Endothelial cell of umbilical vein (primary cell): ENCODE measurements around the gene RPL18A. TPM values are rescaled to one million over a fixed set of nuclear protein-coding genes. Genes with fewer than 3 reads are reported as not detected.

Experiments used
- BruUV-seq: library from RNA; stranded (reverse); fragments of 400-500 nt; replicated peaks from 2 replicates; lab custom pipeline; 2021; lab: Mats Ljungman, UMichigan
- CTCF ChIA-PET: fragments of 300-600, 350-600 bp; sonication (Branson Sonifier 250); formaldehyde crosslinking; loops from one replicate; lab custom pipeline; 2021; ENCODE audit warnings: antibody characterized with exemption, inconsistent platforms; lab: Charles Lee
- POLR2A ChIA-PET: fragments of 300-600, 350-600 bp; sonication (Branson Sonifier 250); formaldehyde crosslinking; loops from one replicate; lab custom pipeline; 2021; ENCODE audit warnings: antibody characterized with exemption, inconsistent platforms; lab: Charles Lee
- DNase-seq: peaks from one replicate; pipeline ENCODE4 v3.0.0-alpha.2; 2011; ENCODE audit warnings: low read depth, low spot score
- FAIRE-seq: peaks from 2 replicates; lab custom pipeline; 2011; peaks lifted over from hg19 to GRCh38; lab: Jason Lieb, UNC
- H2AFZ ChIP-seq: 2 replicates; pipeline ENCODE4 v1.6.0; 2012; ENCODE audit warnings: low read depth, low read length, control low read depth, inconsistent platforms
- H3K27ac ChIP-seq: 2 replicates; pipeline ENCODE4 v1.5.1; 2011; ENCODE audit warnings: low read depth, mild to moderate bottlenecking, control low read depth, low read length, moderate library complexity; ENCODE audit not compliant: insufficient read depth
- H3K27me3 ChIP-seq, 2 experiments: 2 replicates each; pipeline versions ENCODE4 v1.6.0 to v1.6.1; 2011; ENCODE audit warnings: low read length in 2 of 2, mixed read lengths in 1 of 2; ENCODE audit not compliant: control insufficient read depth in 2 of 2, insufficient read depth in 2 of 2
- H3K36me3 ChIP-seq, 2 experiments: 2 replicates in 1 of 2; 3 replicates in 1 of 2; pipeline ENCODE4 v1.5.1; 2011; ENCODE audit warnings: low read length in 2 of 2, mild to moderate bottlenecking in 1 of 2, moderate library complexity in 1 of 2; ENCODE audit not compliant: control insufficient read depth in 2 of 2, insufficient read depth in 2 of 2; ENCODE audit errors: extremely low read depth in 1 of 2
- H3K4me1 ChIP-seq: 3 replicates; pipeline ENCODE4 v1.5.1; 2011; ENCODE audit warnings: mild to moderate bottlenecking, low read length; ENCODE audit not compliant: control insufficient read depth, insufficient read depth; ENCODE audit errors: extremely low read depth
- H3K4me2 ChIP-seq: 2 replicates; pipeline ENCODE4 v1.6.1; 2011; ENCODE audit warnings: low read length, control low read depth, mixed read lengths; ENCODE audit not compliant: insufficient read depth
- H3K4me3 ChIP-seq, 3 experiments: fragments of 200-600 bp in 1 of 3; sonication (generic), shearing (Covaris generic) in 1 of 3; replicated peaks in 1 of 3; 2 replicates each; pipeline ENCODE4 v1.5.1; 2011 to 2016; ENCODE audit warnings: control low read depth in 3 of 3, low read length in 3 of 3, mild to moderate bottlenecking in 2 of 3, inconsistent platforms in 1 of 3, low read depth in 1 of 3, moderate library complexity in 1 of 3; ENCODE audit not compliant: insufficient read depth in 1 of 3
- H3K79me2 ChIP-seq: 2 replicates; pipeline ENCODE4 v1.6.0; 2012; ENCODE audit warnings: low read length, inconsistent platforms; ENCODE audit not compliant: control insufficient read depth, insufficient read depth
- H3K9ac ChIP-seq: replicated peaks from 2 replicates; pipeline ENCODE3; 2011; ENCODE audit warnings: low read length, control low read depth; ENCODE audit not compliant: insufficient read depth; ENCODE audit errors: extremely low read depth
- H3K9me1 ChIP-seq: replicated peaks from 3 replicates; pipeline ENCODE4 v1.6.0; 2011; ENCODE audit warnings: mild to moderate bottlenecking, low read length; ENCODE audit not compliant: control insufficient read depth, insufficient read depth; ENCODE audit errors: extremely low read depth
- H3K9me3 ChIP-seq: replicated peaks from 2 replicates; pipeline ENCODE4 v1.5.1; 2012; ENCODE audit warnings: low read length, inconsistent platforms; ENCODE audit not compliant: control insufficient read depth, insufficient read depth
- H4K20me1 ChIP-seq: replicated peaks from 2 replicates; pipeline ENCODE3; 2011; ENCODE audit warnings: mild to moderate bottlenecking, low read length; ENCODE audit not compliant: control insufficient read depth, insufficient read depth; ENCODE audit errors: extremely low read depth
- EZH2 ChIP-seq: IDR thresholded peaks from 2 replicates; pipeline ENCODE4 v1.6.1; 2012; ENCODE audit warnings: borderline replicate concordance, low read depth, mild to moderate bottlenecking, moderate library complexity, low read length, inconsistent platforms; ENCODE audit not compliant: severe bottlenecking
- FOS ChIP-seq: IDR thresholded peaks from 2 replicates; pipeline ENCODE4 v1.6.1; 2011; ENCODE audit warnings: mild to moderate bottlenecking, low read length, moderate library complexity, borderline replicate concordance; ENCODE audit not compliant: insufficient read depth
- GATA2 ChIP-seq: IDR thresholded peaks from 2 replicates; pipeline ENCODE4 v1.7.0; 2011; ENCODE audit warnings: low read depth, mild to moderate bottlenecking, moderate library complexity, mixed read lengths, low read length; ENCODE audit not compliant: insufficient read length, insufficient read depth
- JUN ChIP-seq: IDR thresholded peaks from 2 replicates; pipeline ENCODE4 v1.6.1; 2011; ENCODE audit warnings: borderline replicate concordance, low read depth; ENCODE audit not compliant: insufficient read length, insufficient read depth
- MAX ChIP-seq: IDR thresholded peaks from 2 replicates; pipeline ENCODE4 v1.6.1; 2011; ENCODE audit not compliant: insufficient read depth, insufficient read length
- MYC ChIP-seq: IDR thresholded peaks from one replicate; pipeline ENCODE4 v1.6.1; 2011; ENCODE audit warnings: mild to moderate bottlenecking, low read depth, low read length
- POLR2A ChIP-seq: IDR thresholded peaks from 2 replicates; pipeline ENCODE4 v1.6.1; 2012; ENCODE audit warnings: low read depth, mild to moderate bottlenecking, control low read depth, low read length
- POLR2AphosphoS5 ChIP-seq: IDR thresholded peaks from 2 replicates; pipeline ENCODE4 v1.6.1; 2012; ENCODE audit warnings: low read depth, mild to moderate bottlenecking, control low read depth, low read length, moderate library complexity; ENCODE audit not compliant: insufficient read depth
- dilution Hi-C: fragments of 300-500 bp; cut with MboI; formaldehyde crosslinking; loops from one replicate; pipeline ENCODE4 v1.15.0; 2019; ENCODE audit warnings: low sequenced_read_pairs; ENCODE audit not compliant: extremely low pct_ligation_motif_present
- intact Hi-C: fragments of 100-400 bp; cut with micrococcal nuclease; formaldehyde crosslinking; loops from one replicate; pipeline ENCODE4 v1.10.0; 2022
- polyA plus RNA-seq, 4 experiments: library from polyadenylated mRNA; depleted of rRNA in 3 of 4; stranded (reverse) in 3 of 4; unstranded in 1 of 4; fragments of >200 nt; gene quantifications; 2 replicates each; pipeline versions ENCODE4 v1.2.1 to v1.2.3, GENCODE V29; 2011 to 2012; ENCODE audit warnings: missing spikeins in 1 of 4
- total RNA-seq: library from RNA; stranded (reverse); gene quantifications from 2 replicates; pipeline ENCODE4 v1.2.3, GENCODE V29; 2021
- TF ChIP-seq, protein P1 (sequence below), 2 donors: IDR thresholded peaks; 1 replicate in 1 of 2; 2 replicates in 1 of 2; pipeline ENCODE4 v1.5.1; 2011; ENCODE audit warnings: low read length in 2 of 2, mild to moderate bottlenecking in 2 of 2, moderate library complexity in 2 of 2, control low read depth in 1 of 2, inconsistent platforms in 1 of 2, low read depth in 1 of 2; ENCODE audit not compliant: insufficient read depth in 1 of 2; ENCODE audit errors: extremely low read depth in 1 of 2

RPL18A gene
- total and polyA plus RNA-seq, 2 donors (not counting 3 experiments of a cell fraction or from before 2014, with no cell fraction given) = 1,970 to 2,869 TPM

GRCh38 chr19:17829855-17830566, 29.7 kb upstream of the RPL18A start:
- no peaks in the 10 kb centered on the region for H3K9me3 ChIP-seq
- no peaks in the 10 kb centered on the region for H3K79me2 ChIP-seq
- TF ChIP-seq GATA2 (no peak), MAX (no peak), POLR2AphosphoS5 (no peak), JUN (no peak), FOS (no peak), MYC (no peak), EZH2 (no peak), POLR2A (no peak)
- TF ChIP-seq, protein P1, sequence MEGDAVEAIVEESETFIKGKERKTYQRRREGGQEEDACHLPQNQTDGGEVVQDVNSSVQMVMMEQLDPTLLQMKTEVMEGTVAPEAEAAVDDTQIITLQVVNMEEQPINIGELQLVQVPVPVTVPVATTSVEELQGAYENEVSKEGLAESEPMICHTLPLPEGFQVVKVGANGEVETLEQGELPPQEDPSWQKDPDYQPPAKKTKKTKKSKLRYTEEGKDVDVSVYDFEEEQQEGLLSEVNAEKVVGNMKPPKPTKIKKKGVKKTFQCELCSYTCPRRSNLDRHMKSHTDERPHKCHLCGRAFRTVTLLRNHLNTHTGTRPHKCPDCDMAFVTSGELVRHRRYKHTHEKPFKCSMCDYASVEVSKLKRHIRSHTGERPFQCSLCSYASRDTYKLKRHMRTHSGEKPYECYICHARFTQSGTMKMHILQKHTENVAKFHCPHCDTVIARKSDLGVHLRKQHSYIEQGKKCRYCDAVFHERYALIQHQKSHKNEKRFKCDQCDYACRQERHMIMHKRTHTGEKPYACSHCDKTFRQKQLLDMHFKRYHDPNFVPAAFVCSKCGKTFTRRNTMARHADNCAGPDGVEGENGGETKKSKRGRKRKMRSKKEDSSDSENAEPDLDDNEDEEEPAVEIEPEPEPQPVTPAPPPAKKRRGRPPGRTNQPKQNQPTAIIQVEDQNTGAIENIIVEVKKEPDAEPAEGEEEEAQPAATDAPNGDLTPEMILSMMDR (IDR thresholded peaks at IDR 0.05; ENCODE audit: extremely low read depth in 1 of 2, insufficient read depth in 1 of 2, low read depth in 1 of 2, low read length in 2 of 2) = no peak
- intact Hi-C loops (no loop called here), dilution Hi-C loops (no loop called here)
- peak overlapping the region; percentile 29 for H2AFZ ChIP-seq
- no peak overlapping the region for H3K27ac ChIP-seq
- POLR2A ChIA-PET = interaction anchor here (0.6 to 1.3 kb wide), 2 partner anchors 30 to 111 kb away, joined by 4 to 7 read pairs; partner anchors contain the start of gene RPL18A
- H3K9ac ChIP-seq = no peak overlapping the region
- H3K27me3 ChIP-seq = peaks cover 0 to 3% of the 10 kb centered on the region in 2 experiments
- no peaks in the 10 kb centered on the region for H3K9me1 ChIP-seq
- H4K20me1 ChIP-seq = no peaks in the 10 kb centered on the region
- no TSS peak for BruUV-seq
- DNase-seq = no peak
- no peak overlapping the region for H3K4me2 ChIP-seq
- H3K36me3 ChIP-seq = no peaks in the 10 kb centered on the region
- FAIRE-seq = no peak
- no peak overlapping the region for H3K4me3 ChIP-seq
- peaks cover 13% of the 10 kb centered on the region for H3K4me1 ChIP-seq
- CTCF ChIA-PET = interaction anchor here (0.6 to 3.1 kb wide), 4 partner anchors 18 to 149 kb away, joined by 3 to 10 read pairs (median 6); partner anchors contain the start of genes JAK3 and RPL18A
